Epithelial cell of proximal tubule (primary cell): Measurements from ENCODE around the gene TAF6. TPM values are rescaled to one million over a fixed set of nuclear protein-coding genes. Genes with fewer than 3 reads are reported as not detected.

Experiments used
- DNase-seq: peaks from one replicate; pipeline ENCODE4 v3.0.0-alpha.2; 2011; ENCODE audit warnings: low read depth
- H3K4me3 ChIP-seq: 2 replicates; pipeline ENCODE4 v1.5.1; 2011; ENCODE audit warnings: low read depth, mild to moderate bottlenecking, low read length
- total RNA-seq: library from RNA; depleted of rRNA; stranded (reverse); fragments of >200 nt; gene quantifications from 2 replicates; pipeline ENCODE4 v1.2.3, GENCODE V29; 2015
- TF ChIP-seq, protein P1 (sequence below): conservative IDR thresholded peaks from 2 replicates; pipeline ENCODE4 v1.5.1; 2012; ENCODE audit warnings: low read depth, mild to moderate bottlenecking, low read length

TAF6 gene
- total RNA-seq, 1 donor from 2014 or later = 62.8 TPM

DNA sequence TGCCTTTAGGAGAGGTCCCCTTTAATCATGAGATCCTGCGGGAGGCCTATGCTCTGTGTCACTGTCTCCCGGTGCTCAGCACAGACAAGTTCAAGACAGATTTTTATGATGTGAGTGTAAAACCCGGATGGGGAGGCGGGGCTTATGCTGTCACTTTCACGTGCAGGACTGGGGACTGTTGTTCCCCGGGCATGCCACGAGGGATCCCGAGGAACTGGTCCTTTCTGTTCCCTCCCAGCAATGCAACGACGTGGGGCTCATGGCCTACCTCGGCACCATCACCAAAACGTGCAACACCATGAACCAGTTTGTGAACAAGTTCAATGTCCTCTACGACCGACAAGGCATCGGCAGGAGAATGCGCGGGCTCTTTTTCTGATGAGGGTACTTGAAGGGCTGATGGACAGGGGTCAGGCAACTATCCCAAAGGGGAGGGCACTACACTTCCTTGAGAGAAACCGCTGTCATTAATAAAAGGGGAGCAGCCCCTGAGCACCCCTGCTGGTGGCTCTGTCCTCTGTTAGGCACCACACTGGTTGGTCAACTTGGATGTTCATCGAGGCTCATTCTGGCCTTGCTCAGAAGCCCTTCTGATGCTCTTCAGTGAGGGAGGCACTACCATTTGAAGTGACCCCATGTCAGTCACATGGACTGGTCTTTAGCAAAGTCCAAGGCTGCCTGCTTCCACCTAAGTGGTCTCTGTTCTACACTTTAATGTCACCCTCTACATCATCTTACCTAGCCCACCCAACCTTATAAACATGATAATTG lies 27.6 kb downstream of the TAF6 start:
- DNase-seq = no peak
- no peak overlapping the region for H3K4me3 ChIP-seq
- TF ChIP-seq, protein P1, sequence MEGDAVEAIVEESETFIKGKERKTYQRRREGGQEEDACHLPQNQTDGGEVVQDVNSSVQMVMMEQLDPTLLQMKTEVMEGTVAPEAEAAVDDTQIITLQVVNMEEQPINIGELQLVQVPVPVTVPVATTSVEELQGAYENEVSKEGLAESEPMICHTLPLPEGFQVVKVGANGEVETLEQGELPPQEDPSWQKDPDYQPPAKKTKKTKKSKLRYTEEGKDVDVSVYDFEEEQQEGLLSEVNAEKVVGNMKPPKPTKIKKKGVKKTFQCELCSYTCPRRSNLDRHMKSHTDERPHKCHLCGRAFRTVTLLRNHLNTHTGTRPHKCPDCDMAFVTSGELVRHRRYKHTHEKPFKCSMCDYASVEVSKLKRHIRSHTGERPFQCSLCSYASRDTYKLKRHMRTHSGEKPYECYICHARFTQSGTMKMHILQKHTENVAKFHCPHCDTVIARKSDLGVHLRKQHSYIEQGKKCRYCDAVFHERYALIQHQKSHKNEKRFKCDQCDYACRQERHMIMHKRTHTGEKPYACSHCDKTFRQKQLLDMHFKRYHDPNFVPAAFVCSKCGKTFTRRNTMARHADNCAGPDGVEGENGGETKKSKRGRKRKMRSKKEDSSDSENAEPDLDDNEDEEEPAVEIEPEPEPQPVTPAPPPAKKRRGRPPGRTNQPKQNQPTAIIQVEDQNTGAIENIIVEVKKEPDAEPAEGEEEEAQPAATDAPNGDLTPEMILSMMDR = peak; percentile 18

DNA sequence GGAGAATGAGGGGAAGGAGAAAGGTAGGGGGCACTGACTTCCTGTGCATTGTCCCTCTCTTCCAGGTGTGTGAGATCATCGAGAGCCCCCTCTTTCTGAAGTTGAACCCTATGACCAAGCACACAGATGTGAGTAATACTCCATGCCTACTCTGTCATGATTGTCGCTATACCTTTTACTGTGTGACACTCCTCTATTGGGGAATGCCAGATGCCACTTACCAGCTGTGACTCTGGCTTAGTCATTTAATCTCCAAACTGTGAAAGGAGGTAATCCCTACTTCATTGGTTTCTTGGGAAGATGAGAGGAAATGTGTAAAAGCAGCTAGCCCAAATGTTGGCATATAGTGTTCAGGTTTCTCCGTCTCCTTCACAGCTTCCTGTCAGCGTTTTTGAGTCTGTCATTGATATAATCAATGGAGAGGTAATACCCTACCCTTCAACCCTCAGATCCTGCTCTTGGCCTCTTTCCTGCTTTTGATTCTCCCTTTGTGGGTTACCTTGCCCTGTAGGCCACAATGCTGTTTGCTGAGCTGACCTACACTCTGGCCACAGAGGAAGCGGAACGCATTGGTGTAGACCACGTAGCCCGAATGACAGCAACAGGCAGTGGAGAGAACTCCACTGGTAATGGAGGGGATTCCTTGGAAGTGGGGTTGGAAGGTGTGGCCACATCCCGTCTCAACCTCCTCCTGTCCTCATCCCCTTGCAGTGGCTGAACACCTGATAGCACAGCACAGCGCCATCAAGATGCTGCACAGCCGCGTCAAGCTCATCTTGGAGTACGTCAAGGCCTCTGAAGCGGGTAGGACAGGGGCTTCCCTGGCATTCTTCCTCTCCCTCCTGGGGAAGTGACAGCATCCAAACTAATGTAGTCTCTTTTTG lies 28.4 kb downstream of the TAF6 start:
- DNase-seq = no peak
- TF ChIP-seq, protein P1 = no peak
- H3K4me3 ChIP-seq = no peak overlapping the region

DNA sequence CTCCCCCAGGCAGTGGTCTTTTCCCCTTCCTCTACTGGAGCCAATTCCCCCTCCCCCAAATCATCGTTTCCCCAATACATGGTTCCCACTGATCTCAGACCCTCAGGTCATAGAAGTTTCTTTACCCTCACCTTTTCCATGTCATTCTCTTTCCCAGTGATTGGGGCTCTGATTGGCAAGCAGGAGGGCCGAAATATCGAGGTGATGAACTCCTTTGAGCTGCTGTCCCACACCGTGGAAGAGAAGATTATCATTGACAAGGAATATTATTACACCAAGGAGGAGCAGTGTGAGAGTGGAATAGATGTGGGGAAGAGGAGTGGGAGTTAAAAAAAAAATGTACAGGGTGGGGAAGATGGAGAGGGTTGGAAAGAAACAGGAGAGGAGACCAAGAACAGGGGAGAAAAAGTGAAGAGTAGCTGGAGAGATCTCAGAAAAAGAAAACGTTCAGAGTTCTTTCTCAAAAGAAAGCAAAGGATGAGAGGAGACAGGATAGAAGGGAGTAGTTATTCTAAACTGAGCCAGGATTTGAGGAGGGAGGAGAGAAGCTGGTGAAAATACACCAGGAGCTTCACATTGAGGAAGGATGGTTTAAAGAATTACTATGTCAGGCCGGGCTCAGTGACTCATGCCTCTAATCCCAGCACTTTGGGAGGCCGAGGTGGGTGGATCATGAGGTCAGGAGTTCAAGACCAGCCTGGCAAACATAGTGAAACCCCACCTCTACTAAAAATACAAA lies 29.5 kb downstream of the TAF6 start:
- peak overlapping the region; percentile 97 for H3K4me3 ChIP-seq
- TF ChIP-seq, protein P1 = no peak
- DNase-seq = no peak

DNA sequence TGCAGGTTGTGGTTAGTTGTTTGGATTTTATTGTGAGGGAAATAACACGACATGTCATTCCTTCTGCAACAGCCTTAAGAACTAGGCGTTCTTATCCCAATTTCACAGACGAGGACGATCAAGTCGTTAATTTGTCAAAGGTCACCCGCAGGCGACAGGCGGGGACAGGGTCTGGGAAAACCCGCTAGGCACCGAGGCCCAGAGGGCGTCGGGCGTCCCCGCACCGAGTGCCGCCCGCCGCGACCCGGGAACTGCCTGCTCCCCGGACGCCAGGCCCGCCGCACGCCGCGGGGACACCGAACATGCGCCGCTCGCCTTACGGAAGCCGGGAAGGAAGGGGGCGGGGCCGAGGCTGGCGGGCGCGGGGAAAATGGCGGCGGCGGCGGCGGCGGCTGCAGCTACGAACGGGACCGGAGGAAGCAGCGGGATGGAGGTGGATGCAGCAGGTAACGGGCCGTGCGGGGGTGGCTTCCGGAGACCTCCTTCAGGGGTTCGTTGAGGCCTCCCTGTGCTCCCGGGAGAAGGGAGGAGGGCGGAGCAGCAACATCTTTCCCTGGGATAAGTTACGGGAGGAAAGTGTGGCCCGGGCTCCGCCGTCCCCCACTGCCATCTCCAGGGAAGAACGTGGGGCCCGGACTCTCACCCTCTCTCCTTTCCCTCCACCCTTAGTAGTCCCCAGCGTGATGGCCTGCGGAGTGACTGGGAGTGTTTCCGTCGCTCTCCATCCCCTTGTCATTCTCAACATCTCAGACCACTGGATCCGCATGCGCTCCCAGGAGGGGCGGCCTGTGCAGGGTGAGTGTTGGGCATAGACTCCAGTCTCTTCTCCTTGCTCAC lies 30.3 kb downstream of the TAF6 start, which contains the start of gene COPS6:
Gene COPS6, plus strand, starts transcription at position 349 of the 837 bp plus-strand sequence. Its CDS starts 22 bp downstream, at position 371.
- TF ChIP-seq, protein P1 = no peak
- DNase-seq = no peak
- peak within 1 kb of the TSS; percentile 97 for H3K4me3 ChIP-seq

DNA sequence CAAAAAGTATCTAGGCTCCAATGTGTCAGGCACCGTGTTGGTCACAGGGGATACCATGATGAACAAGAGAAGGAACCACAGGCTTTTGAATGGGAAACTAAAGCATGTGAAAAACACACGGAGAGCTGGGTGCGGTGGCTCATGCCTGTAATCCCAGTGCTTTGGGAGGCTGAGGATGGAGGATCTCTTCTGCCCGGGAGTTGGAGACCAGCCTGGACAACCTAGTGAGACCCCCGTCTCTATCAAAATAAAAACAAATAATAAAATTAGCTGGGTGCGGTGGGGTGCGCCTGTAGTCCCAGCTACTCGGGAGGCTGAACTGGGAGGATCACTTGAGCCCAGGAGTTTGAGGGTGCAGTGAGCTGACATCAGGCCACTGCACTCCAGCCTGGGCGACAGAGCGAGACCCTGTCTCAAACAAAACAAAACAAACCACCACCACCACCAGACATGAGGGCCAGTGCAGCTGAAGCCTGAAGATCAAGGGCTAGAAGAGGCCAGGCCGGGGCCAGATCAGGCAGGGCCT lies 31.0 kb downstream of the TAF6 start:
- H3K4me3 ChIP-seq = peak overlapping the region; percentile 97
- TF ChIP-seq, protein P1 = no peak
- DNase-seq = no peak
